ENCODE data around the gene CCNYL1. TPM values are rescaled to one million over a fixed set of nuclear protein-coding genes. Genes with fewer than 3 reads are reported as not detected.

CCNYL1 gene
- total RNA-seq, 1 donor from 2014 or later: 7.1 TPM

DNA sequence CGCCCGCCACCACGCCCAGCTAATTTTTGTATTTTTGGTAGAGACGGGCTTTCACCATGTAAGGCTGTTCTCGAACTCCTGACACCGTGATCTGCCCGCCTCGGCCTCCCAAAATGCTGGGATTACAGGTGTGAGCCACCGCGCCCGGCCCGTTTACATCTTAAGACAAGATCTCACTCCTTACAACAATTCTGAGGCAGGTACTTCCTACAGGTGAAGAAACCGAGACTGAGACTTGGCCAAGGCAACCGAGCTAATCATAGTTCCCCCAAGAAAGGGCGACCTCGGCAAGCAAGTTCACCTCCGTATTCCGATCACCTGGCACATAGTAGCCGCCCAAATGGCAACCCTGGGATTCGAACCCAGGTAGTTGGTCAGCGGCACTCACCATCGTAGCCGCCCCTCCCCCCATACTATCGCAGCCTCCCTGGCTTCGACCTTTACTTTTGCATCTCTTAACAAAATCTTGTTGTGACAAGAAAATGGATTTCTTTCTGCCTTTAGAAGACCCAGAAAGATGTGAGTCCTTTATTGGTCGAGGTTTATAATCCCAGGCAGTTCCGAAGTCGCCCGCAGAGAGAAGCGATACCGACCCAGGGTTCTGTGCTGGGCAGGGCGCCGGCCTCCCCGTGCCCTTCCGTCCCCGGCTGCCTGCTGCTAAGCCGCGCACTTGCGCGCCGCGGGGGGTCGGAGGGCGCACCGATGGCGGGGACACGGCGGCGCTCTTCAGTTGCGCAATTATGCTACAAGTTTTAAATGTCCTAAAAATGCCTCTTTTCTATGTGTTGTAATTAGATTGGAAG is 59.4 kb downstream of the CCNYL1 start:
- peak overlapping the region; percentile 88 to 98 for H3K4me3 ChIP-seq
- DNase-seq (ENCODE audit: extremely low spot score in 2 of 2): no peak
- no peak for TF ChIP-seq POLR2AphosphoS5 (IDR thresholded peaks at IDR 0.05; ENCODE audit: insufficient read depth in 1 of 2, low read depth in 1 of 2)
- no peak for TF ChIP-seq POLR2A (IDR thresholded peaks at IDR 0.05)
- TF ChIP-seq, protein P1, sequence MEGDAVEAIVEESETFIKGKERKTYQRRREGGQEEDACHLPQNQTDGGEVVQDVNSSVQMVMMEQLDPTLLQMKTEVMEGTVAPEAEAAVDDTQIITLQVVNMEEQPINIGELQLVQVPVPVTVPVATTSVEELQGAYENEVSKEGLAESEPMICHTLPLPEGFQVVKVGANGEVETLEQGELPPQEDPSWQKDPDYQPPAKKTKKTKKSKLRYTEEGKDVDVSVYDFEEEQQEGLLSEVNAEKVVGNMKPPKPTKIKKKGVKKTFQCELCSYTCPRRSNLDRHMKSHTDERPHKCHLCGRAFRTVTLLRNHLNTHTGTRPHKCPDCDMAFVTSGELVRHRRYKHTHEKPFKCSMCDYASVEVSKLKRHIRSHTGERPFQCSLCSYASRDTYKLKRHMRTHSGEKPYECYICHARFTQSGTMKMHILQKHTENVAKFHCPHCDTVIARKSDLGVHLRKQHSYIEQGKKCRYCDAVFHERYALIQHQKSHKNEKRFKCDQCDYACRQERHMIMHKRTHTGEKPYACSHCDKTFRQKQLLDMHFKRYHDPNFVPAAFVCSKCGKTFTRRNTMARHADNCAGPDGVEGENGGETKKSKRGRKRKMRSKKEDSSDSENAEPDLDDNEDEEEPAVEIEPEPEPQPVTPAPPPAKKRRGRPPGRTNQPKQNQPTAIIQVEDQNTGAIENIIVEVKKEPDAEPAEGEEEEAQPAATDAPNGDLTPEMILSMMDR (IDR thresholded peaks at IDR 0.05): no peak

GRCh38 chr2:207771421-207771820 is 60.0 kb downstream of the CCNYL1 start:
- no peaks in the 10 kb centered on the region for H3K9me3 ChIP-seq
- H3K27me3 ChIP-seq: no peaks in the 10 kb centered on the region
- TF ChIP-seq POLR2AphosphoS5 (IDR thresholded peaks at IDR 0.05; ENCODE audit: insufficient read depth in 1 of 2, low read depth in 1 of 2) (no peak), POLR2A (IDR thresholded peaks at IDR 0.05) (no peak)
- TF ChIP-seq, protein P1 (IDR thresholded peaks at IDR 0.05): no peak
- H3K4me1 ChIP-seq: peaks cover 29% of the 10 kb centered on the region
- H3K27ac ChIP-seq: peak overlapping the region; percentile 85
- no peak for DNase-seq (ENCODE audit: extremely low spot score in 2 of 2)
- intact Hi-C loops (cut with DNase I): no loop called here
- no peak overlapping the region for H3K4me3 ChIP-seq
- no peaks in the 10 kb centered on the region for H3K36me3 ChIP-seq

More for the DNA sequence above, 59.4 kb downstream of the CCNYL1 start:
- peak overlapping the region; percentile 85 for H3K27ac ChIP-seq
- intact Hi-C loops (cut with DNase I): loop anchor here (1.0 kb wide), 1 partner anchor 59 kb away; no protein-coding TSS in a partner anchor
- no peaks in the 10 kb centered on the region for H3K36me3 ChIP-seq
- no peaks in the 10 kb centered on the region for H3K27me3 ChIP-seq
- H3K9me3 ChIP-seq: no peaks in the 10 kb centered on the region
- peaks cover 29% of the 10 kb centered on the region for H3K4me1 ChIP-seq

DNA sequence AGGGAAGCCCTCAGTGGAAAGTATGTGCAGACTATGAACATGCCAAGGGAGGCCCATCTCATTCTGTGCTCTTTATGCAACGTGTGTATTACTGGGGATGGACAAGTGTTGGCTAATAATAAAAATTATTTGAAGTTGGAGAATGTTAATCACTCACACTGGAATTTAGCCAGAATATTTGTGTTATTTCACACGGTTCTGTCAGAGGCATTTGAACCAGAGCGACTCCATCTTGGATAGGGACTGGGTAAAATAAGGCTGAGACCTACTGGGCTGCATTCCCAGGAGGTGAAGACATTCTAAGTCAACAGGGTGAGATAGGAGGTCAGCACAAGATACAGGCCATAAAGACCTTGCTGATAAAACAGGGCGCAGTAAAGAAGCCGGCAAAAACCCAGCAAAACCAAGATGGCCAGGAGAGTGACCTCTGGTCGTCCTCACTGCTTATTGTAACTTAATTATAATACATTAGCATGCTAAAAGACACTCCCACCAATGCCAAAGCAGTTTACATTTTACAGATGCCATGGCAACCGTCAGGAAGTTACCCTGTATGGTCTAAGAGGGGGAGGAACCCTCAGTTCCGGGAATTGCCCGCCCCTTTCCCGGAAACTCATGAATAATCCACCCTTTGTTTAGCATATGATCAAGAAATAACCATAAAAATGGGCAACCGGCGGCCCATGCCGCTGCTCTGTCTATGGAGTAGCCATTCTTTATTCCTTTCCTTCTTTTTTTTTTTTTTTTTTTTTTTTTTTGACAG is 60.8 kb downstream of the CCNYL1 start:
- Histone ChIP-seq H3K9me3 (no peaks in the 10 kb centered on the region), H3K27me3 (no peaks in the 10 kb centered on the region), H3K4me1 (peaks cover 27% of the 10 kb centered on the region), H3K4me3 (no peak overlapping the region), H3K27ac (no peak overlapping the region), H3K36me3 (no peaks in the 10 kb centered on the region)
- intact Hi-C loops (cut with DNase I): no loop called here
- no peak for TF ChIP-seq POLR2A (IDR thresholded peaks at IDR 0.05)
- no peak for TF ChIP-seq POLR2AphosphoS5 (IDR thresholded peaks at IDR 0.05; ENCODE audit: insufficient read depth in 1 of 2, low read depth in 1 of 2)
- TF ChIP-seq, protein P1 (IDR thresholded peaks at IDR 0.05): no peak
- DNase-seq (ENCODE audit: extremely low spot score in 2 of 2): no peak

DNA sequence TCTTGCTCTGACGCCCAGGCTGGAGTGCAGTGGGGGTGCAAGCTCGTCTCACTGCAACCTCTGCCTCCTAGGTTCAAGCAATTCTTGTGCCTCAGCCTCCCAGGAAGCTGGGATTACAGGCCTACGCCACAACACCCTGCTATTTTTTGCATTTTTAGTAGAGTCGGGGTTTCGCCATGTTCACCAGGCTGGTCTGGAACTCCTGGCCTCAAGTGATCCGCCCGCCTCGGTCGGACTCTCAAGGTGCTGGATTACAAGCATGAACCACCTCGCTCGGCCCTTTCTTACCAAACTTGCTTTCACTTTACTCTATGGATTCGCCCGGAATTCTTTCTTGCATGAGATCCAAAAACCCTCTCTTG is 61.4 kb downstream of the CCNYL1 start:
- Histone ChIP-seq H3K27ac (no peak overlapping the region), H3K4me3 (no peak overlapping the region)
- DNase-seq (ENCODE audit: extremely low spot score in 2 of 2): no peak

More for the DNA sequence above, 61.4 kb downstream of the CCNYL1 start:
- H3K4me1 ChIP-seq: peaks cover 21% of the 10 kb centered on the region
- no peaks in the 10 kb centered on the region for H3K27me3 ChIP-seq
- no peaks in the 10 kb centered on the region for H3K36me3 ChIP-seq
- TF ChIP-seq, protein P1 (IDR thresholded peaks at IDR 0.05): no peak
- no peak for TF ChIP-seq POLR2A (IDR thresholded peaks at IDR 0.05)
- no peak for TF ChIP-seq POLR2AphosphoS5 (IDR thresholded peaks at IDR 0.05; ENCODE audit: insufficient read depth in 1 of 2, low read depth in 1 of 2)
- intact Hi-C loops (cut with DNase I): no loop called here
- no peaks in the 10 kb centered on the region for H3K9me3 ChIP-seq

Data from vagina (tissue), 2 donors.